Activated gamma-delta T cell (primary cell): ENCODE measurements around the gene C3orf20.

Experiments
- DNase-seq: peaks from one replicate; lab custom pipeline; 2025; lab: John Stamatoyannopoulos, UW
- total RNA-seq, 2 donors: gene quantifications; one replicate each; lab custom pipeline; 2026; lab: John Stamatoyannopoulos, UW

The C3orf20 gene
- 1.5 to 2.0 reads per million in 2 donors for total RNA-seq

DNA sequence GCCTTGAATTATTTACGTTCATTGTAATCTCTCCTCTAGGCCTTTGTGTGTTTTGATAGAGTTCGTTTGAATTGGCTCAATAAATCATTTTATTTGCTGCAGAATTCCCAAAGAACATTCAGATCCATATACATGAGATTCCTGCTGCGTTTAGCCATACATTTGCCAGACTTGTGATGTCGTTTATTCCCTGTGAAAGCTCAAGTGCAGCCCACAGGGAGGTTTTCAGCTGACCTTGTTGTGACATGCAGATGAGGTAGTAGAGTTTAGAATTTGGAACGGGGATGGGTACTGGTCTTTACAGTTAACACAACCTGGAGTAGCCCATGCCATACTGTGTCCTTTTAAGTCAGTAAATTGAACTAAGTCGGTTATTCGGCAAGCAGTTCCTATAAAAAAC is at the start of gene C3orf20:
Gene C3orf20, plus strand, starts transcription at position 301 of the 400 bp plus-strand sequence. CDS start 7,573 bp downstream, outside the sequence.
- DNase-seq = no peak

DNA sequence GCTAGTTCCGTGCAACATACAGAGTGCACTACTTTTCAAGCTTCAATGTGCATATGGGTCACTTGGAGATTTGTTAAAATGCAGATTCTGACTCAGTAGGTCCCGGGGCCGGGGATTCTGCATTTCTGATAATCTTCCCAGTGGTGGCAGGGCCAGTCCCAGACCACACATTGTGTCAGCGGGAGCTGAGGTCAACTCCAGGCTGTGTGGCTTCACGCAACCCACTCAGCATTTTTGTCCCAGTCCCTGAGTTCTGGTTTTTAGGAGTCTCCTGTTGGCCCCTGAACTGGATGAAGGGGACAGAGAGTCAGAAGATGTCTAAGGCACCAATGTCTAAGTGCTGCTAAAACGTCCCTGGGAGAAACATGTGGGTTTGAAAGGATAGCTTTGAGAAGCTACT is 49.5 kb upstream of the C3orf20 start:
- DNase-seq = no peak

DNA sequence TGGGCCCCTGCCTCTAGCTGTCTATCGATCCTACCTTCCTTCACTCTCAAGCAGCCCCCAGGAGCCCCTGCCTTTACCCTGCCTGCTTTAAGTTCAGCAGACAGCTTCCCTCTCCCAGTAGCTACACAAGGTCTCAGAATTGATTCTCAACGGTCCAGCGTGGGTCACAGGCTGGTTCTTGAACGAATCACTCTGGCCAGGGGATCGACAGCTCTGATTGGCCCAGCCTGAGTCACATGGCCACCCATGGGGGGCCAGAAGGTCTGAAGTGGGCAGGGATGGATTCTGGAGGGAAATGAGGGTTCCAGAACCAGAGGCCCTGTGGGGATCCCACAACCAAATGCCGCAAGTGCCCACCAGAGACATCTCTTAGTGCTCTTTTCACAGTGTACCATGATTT is 47.1 kb upstream of the C3orf20 start:
- no peak for DNase-seq

DNA sequence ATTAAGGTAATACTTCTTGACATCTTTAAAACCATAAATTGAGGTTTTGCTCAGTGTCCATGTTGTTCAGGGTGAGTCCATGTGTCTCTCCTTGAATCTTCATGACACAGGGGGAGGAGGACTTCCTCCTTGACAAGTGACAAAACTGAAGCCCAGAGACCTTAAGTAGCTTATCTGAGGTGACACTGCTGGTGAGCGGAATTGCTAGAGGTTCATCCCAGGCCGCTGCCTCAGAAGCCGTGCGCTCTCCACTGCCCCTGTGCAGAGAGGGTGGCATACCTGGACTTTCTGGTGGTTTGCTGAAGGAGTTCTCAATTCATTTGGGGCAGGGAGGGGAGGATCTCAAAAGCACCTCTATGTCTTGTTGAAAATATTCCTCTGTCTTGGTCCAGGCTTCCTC is 46.5 kb upstream of the C3orf20 start:
- DNase-seq = no peak

DNA sequence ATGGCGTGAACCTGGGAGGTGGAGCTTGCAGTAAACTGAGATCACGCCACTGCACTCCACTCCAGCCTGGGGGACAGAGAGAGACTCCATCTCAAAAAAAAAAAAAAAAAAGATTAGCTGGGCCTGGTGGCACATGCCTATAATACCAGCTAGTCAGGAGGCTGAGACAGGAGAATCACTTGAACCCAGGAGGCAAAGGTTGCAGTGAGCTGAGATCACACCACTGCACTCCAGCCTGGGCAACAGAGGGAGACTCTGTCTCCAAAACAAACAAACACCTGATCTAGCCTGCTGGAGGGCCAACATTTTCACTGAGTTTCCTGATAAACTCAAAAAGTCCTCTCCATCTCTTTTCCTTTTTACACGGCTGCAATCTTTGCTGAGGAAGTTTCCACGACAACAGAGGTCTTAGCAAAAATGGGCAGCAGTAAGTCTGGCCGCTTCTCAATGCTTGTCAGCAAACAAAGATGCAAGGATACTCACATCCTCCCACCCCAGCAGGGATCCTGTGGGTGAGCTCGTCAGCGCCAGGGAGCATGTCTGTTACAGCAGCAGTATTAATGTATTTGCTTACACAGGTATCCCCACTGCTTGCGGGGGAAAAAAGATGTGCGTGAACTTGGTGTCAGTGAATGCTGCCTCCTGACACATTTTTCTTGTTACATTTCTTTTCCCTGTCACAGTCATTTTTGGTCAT is 44.4 kb upstream of the C3orf20 start:
- no peak for DNase-seq

DNA sequence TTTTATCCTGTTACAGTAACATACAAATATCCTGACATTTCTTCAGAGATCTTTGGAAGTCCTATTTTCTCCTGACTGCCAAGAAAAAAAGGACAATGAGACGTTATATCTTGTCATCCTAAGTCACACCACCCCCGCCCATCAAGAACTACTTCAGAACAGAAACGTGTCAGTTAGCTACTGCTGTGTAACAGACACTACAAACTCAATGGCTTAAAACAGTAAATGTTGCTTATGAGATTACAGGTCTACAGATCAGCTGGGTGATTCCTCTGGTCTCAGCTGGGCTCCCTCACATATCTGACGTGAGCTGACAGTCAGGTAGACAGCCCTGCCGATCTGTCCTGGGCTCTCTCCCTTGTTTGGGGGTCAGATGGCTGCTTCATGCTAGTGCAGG is 43.8 kb upstream of the C3orf20 start:
- DNase-seq = no peak

DNA sequence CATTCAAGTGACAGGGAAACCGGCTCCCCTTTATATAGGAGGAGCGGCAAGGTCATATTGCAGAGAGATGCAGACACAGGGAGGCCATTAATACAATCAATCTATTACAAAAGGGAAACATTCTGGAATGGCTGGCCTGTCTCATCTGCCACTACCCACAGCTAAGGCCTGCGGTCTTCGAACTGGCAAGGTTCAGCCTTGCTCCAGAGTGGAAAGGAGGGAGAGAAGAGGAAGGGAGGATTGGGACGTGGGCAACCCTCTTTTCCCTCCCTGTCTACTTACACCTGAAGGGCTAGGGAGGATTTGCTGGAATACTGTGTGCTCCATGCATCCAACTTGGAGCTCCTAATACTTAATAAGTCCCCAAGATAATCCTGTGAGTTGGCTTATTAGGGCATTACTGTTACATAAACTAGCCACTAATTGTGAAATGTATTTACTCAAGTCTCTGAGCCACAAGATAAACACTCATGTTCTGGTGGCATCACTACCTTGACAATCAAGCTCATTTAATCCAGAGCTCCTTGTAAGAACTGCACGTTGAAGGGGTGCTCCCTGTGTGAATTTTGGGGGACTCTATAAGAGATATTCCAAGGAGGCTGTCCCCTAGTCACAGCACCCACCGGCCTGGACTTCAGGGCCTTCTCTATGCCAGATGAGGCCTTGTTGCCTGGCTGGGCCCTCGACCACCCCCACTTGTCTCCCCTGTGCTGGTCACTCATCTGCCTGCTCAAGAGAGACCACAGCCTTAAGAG is 43.1 kb upstream of the C3orf20 start:
- DNase-seq = no peak

DNA sequence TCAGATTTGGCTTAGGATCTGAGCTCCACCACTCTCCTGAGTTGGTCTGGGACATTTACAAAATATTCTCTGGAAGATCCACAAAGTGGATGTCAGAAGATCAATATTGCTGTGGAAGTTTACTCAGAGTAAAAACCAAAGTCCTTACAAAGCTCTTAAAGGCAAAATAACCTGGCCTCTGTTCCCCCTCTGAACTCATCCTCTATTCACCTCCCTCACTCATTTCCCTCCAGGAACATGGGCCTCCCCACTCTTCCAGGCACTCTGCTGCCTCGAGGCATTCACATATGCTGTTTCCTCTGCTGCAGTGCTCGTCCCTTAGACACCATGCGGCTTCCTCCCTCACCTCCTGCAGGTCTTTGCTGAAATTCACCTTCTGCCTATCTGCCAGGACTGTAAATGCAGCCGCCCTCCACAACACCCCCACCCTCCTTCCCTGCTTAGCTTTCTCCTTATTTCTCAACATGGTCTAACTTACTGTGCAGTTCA is 42.5 kb upstream of the C3orf20 start:
- DNase-seq = no peak

DNA sequence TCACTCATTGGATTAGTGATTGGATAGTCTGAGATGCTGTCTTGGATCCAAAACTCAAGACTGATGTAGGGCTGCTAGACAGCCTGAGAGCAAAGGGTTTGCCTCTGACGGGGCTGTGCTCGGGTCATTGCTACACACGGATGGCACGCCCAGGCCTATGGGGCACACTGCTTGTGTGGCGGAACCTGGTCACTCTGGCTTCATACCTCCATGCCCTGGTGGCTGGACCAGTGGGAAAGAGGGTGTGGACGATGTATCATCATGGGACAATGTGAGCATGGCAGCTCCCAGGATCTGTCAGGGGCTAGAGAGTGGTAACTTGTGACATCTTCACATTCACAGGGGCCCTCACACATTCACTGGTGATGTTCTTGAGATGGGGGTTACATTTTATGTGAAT is 41.5 kb upstream of the C3orf20 start:
- no peak for DNase-seq

DNA sequence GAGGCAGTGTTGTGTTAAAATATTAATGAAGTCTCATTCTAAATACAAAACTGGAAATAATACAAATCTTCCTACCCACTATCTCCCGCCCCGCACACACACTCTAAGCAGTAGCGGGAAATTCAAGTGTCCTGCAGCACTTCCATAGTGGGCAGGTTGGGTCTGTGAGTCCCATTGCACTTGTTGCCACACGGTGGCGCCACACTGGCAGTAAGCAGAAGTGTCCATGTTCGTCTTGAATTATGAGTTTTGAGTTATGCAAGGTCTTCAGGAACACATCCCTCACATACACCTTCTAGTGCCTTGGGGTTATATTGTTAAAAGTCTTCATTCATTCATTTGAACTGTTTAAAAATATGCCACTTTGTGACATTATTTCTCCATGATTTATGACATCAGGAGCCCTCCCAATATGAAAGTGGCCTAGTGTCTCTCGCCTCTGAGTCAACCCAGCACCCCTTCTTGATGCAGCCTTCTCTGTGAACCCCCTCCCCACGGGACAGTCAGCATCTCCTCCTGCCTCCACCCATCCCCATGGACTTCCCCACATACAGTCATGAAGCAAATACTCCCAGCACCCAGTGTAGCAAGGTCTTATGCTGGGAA is 41.0 kb upstream of the C3orf20 start:
- no peak for DNase-seq

DNA sequence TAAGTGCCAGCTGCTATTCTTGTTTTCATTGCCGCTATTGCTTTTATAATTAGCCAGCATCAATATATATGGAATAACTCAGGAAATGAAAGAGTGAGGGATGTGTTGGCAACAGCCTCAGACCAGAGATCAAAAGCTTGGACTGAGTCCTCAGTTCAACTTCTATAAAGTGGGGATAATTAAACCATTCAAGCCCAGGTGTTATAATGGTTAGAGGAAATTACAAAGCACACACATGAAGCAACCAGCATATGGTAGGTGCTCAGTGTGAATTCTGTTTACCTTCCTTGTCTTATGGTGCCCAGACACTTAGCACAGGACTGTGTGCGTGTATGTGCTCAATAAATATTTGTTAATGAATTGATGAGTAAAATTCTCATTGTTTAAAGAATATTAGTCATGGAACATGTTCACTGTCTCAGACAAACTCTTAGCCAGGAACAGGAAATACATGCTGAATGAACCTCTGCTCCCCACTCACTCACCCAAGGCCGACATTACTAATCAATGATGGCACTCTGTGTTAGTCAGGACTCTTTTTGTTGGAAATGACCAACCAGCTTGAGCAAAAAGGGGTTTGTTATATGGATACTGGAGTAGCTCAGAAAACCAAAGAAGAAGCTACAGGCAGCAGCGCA is 40.1 kb upstream of the C3orf20 start:
- DNase-seq = no peak

DNA sequence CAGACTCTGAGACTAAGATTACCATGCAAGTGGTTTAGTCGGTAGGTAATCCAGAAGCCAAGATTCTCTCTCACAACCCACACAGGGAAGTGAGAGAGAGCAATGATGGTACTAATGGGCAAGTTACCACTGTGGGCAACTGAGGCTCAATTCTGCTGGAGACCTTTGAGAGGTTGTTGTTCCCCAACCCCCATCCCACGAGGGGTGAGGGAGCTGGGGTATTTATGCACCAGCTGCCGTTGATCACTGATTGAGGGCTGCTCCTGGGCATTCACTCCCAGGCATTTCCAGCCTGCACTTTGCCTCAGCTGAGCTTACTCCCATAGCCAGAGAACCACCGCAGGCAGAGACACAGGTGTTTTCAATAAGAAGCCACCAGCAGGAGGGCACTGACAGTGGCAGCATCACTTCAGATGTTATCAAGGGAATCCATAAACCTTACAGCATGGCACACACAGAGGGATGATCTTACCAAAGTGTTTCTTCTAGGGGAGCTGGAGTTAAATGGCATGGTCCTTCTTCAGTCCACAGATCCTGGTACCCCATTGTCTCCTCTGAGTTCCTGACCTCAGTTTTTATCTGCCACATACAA is 38.3 kb upstream of the C3orf20 start:
- no peak for DNase-seq

DNA sequence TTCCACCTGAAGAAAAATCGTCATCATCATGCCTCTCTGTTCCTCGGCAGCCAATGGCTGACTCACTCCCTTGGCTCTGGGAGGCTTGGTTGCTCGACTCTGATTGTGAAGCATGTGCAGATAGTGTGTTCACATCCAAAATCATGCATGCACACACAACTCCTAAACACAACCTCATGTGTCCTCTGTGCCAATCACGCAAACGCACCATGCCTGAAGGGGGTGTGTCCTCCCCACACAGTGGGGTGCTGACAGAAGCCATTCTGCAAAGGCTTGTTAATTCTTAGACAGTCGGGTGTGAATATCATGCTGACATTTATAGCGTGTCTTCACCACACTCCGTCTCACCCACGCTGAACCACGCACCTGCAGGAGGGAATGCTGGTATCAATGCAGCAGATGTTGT is 34.8 kb upstream of the C3orf20 start:
- DNase-seq = no peak

DNA sequence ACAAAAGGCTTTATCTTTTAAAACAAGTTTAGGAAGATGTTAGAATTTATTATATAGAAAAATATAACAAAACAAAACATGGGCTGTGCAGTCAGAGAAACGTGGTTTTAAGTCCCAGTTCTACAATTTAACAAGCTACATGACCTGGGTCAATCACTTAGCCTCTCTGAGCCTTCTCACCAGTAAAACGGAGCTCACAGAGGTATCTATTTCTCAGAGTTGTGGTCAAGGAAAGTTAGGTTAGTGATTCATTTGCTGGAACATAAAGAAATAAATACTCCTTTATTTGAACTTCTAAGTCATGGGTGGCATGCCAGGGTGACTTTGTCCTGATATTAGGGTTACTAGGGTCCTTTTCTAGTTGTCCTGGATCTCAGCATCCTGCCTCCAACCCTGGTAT is 34.2 kb upstream of the C3orf20 start:
- no peak for DNase-seq

DNA sequence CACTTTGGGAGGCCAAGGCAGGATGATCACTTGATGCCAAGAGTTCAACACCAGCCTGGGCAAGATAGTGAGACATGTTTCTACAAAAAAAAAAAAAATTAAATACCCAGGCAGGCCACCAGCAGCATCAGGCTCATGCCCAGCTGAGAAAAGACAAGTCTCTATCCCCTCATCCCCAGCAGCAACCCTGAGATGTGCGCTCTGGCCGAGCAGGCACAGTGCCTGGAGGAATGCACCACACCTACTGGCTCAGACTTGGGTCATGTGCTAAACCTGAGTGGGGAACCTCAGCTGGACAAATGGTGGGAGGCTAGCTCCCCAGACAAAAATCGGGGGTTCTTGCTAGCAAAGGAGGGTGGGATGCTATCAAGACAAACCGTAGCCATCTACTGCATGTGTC is 33.6 kb upstream of the C3orf20 start:
- DNase-seq = no peak

DNA sequence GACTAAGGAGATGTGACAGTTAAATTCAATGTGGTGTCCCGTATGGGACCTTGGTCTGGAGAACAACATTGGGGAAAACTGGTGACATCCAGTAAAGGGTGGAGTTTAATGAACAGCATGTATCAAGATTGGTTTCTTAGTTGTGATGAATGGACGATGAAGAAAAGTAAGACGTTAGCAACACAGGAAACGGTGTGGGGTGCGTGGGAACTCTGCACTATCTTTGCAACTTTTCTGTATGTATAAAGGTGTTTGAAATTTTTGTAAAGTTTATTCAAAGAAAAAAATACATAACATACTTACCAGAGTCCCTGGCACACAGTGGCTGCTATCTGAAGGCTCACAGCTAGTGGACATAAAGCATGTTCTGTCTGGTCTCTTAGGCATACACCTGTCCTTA is 29.5 kb upstream of the C3orf20 start:
- no peak for DNase-seq

DNA sequence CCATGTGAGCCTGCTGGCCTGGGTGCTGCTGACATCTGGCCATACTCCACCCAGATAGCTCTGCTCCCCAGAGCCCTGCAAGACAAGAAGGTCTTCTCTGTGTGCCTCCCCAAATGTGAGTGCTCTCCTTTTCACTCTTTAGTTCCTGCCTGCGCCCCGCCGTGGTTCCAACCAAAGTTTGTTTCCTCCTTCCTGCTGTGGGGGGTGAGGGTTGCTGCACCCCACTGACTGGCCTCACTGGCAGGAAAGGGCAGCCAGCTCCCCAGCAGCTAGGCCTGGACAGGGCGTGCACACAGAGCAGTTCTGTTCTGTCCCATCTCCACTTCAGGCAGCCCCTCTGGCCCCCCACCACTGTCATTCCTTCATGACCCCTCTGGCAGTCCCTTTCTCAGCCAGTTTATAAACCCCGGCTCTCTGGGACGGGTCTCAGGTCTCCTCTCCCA is 28.8 kb upstream of the C3orf20 start:
- no peak for DNase-seq

DNA sequence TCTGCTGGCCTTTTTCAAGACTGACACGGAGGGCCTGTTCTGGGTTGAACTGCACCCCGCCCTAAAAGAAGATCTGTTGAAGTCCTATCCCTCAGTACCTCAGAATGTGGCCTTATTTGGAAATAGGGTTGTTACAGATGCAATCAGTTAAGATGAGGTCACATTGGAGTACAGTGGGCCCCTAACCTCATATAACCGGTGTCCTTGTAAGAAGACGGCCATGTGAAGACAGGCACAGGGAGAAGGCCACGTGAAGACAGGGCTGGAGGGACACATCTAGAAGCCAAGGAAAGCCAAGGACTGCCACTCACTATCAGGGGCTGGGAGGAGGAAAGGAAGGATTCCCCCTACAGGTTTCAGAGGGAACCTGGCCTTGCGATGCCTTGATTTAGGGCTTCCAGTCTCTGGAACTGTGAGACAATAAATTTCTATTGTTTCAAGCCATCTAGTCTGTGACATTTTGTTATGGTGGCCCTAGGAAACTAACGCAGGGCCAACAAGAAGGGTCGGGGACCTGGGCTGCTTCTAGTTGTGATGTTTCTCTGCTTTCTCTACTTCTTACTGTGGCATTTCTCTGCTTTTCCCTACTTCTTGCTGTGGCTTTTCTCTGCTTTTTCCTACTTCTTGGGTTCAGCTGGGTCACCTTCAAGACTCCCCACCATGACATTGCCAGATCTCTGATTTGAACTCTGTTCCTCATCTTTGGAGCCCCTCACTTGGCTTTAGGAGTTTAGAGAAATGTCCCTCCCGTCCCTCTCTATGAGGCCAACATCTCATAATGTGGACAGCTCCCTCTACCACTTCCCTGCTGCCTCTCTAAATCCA is 28.1 kb upstream of the C3orf20 start:
- DNase-seq = no peak

DNA sequence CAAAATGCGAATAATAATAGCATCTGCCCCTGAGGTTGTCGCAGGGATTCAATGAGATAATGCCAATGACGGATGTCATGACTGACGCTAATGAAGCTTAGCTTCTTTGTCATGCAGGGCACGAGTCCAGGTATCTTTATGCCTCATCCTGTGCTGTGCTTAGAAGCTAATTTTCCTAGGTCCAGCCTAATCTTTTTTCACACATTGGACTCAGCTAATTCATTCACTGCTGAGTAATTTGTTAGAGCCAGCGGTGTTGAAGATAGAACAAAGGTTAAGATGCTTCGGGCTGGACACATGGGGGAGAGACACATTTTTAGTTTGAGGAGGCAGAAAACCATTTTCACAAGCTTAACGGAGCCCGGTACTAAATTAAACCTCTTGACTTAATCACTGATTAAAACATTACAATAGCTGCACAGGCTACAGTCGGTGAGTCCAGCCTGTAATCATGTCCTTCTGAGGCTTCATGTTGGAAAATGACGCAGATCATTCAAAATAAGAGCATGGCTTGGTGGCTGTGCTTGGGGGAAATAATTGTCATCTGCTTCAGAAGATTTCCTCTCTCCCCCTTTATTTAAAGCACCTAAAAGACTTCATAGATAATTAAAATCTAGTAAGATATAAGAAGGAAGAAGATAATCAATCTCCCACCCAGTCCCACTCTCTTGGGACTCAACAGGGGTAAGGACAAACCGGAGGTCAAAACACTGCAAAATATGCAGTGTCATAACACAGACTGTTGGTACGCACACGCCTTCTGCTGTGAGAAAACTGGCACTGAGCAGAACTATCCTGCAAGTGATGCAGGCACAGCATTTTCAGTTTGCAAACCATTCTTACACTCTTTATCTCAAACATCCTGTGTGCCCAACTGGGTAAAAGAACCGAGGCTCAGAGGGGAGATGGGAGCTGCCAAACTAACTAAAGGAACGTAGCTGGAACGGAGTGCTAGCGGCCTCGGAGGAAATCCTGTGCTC is 26.7 kb upstream of the C3orf20 start:
- DNase-seq = no peak

DNA sequence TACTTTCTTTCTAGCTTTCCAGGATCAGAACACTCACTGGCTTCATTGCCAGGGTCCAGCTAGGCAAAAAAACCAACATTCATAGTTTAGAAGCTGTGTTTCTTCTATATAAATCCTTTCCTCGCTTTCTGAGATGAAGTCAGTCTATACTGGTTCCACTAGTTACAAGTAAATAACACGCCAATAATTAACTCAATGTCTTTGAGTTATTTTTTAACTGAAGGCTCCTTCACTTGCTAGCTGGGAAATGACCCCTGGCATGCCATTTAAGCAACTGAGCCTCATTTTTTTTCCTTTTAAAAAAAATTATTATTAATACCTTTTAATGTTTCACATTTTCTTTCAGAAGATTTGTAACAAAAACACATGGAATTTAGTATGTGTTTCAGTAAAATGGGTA is 25.5 kb upstream of the C3orf20 start:
- DNase-seq = no peak
